Activated T-cell treated with anti-CD3 and anti-CD28 coated beads, Interleukin-2, amount 50 U/mL, for 4 hours (primary cell): Measurements from ENCODE around the gene ABCE1. TPM values are rescaled to one million over a fixed set of nuclear protein-coding genes. Genes with fewer than 3 reads are reported as not detected.

Source experiments
- ATAC-seq, 2 donors: fragments of 200-7000 bp; cut with Tn5 transposase; one replicate each; pipeline ENCODE4 v1.10.0; 2021
- DNase-seq: peaks from one replicate; pipeline ENCODE4 v3.0.0-alpha.2; 2020
- H3K27me3 Mint-ChIP-seq: one replicate; pipeline ENCODE4 v1.8.0; 2021; ENCODE audit warnings: low read depth, mixed read lengths
- H3K36me3 Mint-ChIP-seq: one replicate; pipeline ENCODE4 v1.8.0; 2022; ENCODE audit warnings: mixed read lengths; ENCODE audit not compliant: insufficient read depth
- H3K4me1 Mint-ChIP-seq: one replicate; pipeline ENCODE4 v1.8.0; 2021; ENCODE audit warnings: low read depth, mixed read lengths
- H3K4me3 Mint-ChIP-seq: one replicate; pipeline ENCODE4 v1.8.0; 2021; ENCODE audit warnings: mild to moderate bottlenecking, moderate library complexity, mixed read lengths
- H3K9me3 Mint-ChIP-seq: one replicate; pipeline ENCODE4 v1.8.0; 2021; ENCODE audit warnings: mixed read lengths
- total RNA-seq, 3 donors: library from RNA; stranded (reverse); gene quantifications; one replicate each; pipeline ENCODE4 v1.2.1, GENCODE V29; 2021

The ABCE1 gene
- total RNA-seq, 3 donors from 2014 or later: 229 to 243 (median 239) TPM

DNA sequence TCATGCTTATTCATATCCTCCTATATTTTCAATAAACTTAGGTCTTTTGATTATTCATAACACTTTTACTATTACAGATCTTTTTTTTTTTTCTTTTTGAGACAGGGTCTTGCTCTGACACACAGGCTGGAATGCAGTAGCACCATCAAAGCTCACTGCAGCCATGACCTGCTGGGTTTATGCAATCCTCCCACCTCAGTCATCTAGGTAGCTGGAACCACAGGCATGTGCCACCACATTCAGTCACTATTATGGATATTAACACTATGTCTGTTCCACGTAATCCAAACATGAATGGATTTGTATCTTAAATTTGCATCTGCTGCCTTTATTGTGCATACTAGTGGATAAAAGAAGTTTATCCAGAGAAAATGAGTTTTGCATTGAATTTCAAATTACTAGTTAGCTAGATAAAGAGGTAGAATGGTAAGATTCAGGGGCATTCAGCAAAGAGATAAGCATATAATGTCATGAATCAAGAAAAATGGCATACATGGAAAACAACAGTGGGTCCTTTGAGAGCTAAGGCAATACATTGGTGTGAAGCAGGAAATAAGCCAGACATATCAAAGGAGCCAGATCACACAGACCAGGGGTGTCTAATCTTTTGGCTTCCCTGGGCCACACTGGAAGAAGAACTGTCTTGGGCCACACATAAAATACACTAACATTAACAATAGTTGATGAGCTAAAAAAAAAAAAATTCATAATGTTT lies 14.1 kb upstream of the ABCE1 start:
- peaks cover 29% of the 10 kb centered on the region for H3K36me3 Mint-ChIP-seq

GRCh38 chr4:145090380-145090779 lies 7.7 kb upstream of the ABCE1 start:
- Mint-ChIP-seq H3K36me3 (peaks cover 68% of the 10 kb centered on the region), H3K4me3 (no peak overlapping the region), H3K27me3 (no peaks in the 10 kb centered on the region), H3K9me3 (peaks cover 10% of the 10 kb centered on the region), H3K4me1 (peaks cover 25% of the 10 kb centered on the region)
- ATAC-seq (no peak), DNase-seq (no peak)

More for the DNA sequence above, 14.1 kb upstream of the ABCE1 start:
- no peaks in the 10 kb centered on the region for H3K27me3 Mint-ChIP-seq
- ATAC-seq (no peak), DNase-seq (no peak)
- no peaks in the 10 kb centered on the region for H3K9me3 Mint-ChIP-seq
- H3K4me1 Mint-ChIP-seq: peaks cover 19% of the 10 kb centered on the region
- no peak overlapping the region for H3K4me3 Mint-ChIP-seq

DNA sequence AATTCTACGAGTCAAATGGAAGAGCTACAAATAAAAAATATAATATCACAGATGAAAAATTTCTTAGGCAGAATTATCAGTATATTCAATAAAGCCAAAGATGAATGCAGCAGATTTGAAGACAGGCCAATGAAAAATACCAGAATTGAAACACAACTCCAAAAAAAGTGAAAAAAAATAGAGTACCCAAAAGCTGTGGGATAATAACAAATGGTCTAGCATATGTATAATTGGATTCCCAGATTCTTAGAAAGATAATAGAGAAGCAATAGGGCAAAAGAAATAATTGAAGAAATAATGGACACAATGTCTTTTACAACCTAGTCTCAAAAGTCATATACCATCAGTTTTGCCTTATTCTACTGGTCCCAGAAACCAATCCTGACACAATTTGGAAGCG lies 4.5 kb upstream of the ABCE1 start:
- Mint-ChIP-seq H3K27me3 (no peaks in the 10 kb centered on the region), H3K9me3 (peaks cover 10% of the 10 kb centered on the region), H3K4me1 (peaks cover 25% of the 10 kb centered on the region), H3K36me3 (peaks cover 54% of the 10 kb centered on the region), H3K4me3 (no peak overlapping the region)
- DNase-seq (no peak), ATAC-seq (no peak)

DNA sequence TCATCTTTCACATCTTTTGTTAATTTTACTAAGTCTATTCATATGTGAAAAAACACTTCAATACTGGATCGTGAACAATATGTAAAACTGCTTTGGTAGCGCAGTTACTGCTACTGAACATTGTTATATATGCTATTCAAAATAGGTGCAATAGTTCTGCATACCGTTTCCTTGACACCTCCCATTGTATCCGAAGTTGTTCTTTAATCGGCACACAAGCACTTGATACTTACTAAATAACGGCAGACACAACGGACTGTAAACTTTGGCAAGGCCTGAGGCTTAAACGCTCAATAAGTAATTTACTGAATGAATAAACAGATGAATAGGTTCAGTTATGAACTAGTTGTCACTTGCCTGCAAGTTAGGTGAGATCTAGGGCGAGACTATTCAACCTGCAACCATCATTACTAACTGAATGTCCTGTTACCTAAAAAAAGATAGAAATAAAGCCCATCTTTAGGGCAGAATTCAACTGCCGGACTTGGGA lies 735 bp upstream of the ABCE1 start:
- Mint-ChIP-seq H3K36me3 (peaks cover 33% of the 10 kb centered on the region), H3K4me3 (peak overlapping the region; percentile 91), H3K27me3 (no peaks in the 10 kb centered on the region), H3K4me1 (peaks cover 28% of the 10 kb centered on the region), H3K9me3 (peaks cover 10% of the 10 kb centered on the region)
- peak; percentile 4 to 9 for ATAC-seq
- no peak for DNase-seq

DNA sequence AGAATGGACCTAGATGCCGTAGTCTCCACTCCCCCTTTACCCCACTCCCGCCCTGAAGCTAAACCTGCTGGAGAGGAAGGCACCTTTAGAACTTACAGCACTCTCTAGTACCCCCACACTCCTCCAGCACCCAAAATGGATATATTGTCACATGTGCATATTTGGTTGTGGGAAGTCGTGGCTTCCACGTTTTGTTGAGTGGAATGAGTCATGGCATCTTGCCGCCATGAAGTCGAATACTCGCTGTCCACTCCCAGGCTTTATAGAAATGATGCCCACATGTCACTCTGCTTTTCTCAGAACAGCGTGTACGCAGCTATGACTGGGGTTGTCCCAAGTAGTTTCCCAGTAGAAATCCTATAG lies 545 bp downstream of the ABCE1 start:
- peak; percentile 47 for DNase-seq
- H3K4me3 Mint-ChIP-seq: peak overlapping the region; percentile 91
- ATAC-seq: peak; percentile 58 to 63
- peaks cover 21% of the 10 kb centered on the region for H3K36me3 Mint-ChIP-seq
- peaks cover 31% of the 10 kb centered on the region for H3K4me1 Mint-ChIP-seq
- H3K27me3 Mint-ChIP-seq: no peaks in the 10 kb centered on the region
- H3K9me3 Mint-ChIP-seq: peaks cover 4% of the 10 kb centered on the region

GRCh38 chr4:145099653-145100052 lies 1.5 kb downstream of the ABCE1 start:
- peaks cover 14% of the 10 kb centered on the region for H3K36me3 Mint-ChIP-seq
- no peak for DNase-seq
- peak overlapping the region; percentile 91 for H3K4me3 Mint-ChIP-seq
- no peaks in the 10 kb centered on the region for H3K27me3 Mint-ChIP-seq
- H3K9me3 Mint-ChIP-seq: no peaks in the 10 kb centered on the region
- H3K4me1 Mint-ChIP-seq: peaks cover 31% of the 10 kb centered on the region
- ATAC-seq: no peak

DNA sequence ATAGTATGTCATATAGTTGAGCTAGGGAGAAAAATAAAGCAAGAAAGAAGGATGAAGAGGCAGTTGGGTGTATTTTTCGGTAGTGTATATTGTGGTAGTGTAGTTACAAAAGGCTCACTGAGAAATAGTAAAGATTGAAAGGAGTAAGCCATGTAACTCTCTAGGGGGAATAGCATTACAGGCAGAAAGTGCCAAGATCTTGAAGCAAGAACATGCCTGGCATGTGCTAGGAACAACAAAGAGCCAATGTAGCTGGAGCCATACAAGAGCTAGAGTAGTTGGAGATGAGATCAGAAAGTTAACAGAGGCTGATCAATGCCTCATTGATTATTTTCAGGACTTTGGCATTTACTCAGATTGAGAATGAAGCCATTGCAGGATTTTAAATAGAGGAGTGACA lies 3.0 kb downstream of the ABCE1 start:
- Mint-ChIP-seq H3K4me3 (no peak overlapping the region), H3K36me3 (peaks cover 6% of the 10 kb centered on the region), H3K9me3 (no peaks in the 10 kb centered on the region), H3K4me1 (peaks cover 23% of the 10 kb centered on the region), H3K27me3 (no peaks in the 10 kb centered on the region)
- no peak for ATAC-seq
- DNase-seq: no peak

GRCh38 chr4:145102619-145103018 lies 4.5 kb downstream of the ABCE1 start:
- no peak for DNase-seq
- Mint-ChIP-seq H3K36me3 (peaks cover 14% of the 10 kb centered on the region), H3K4me3 (no peak overlapping the region), H3K27me3 (no peaks in the 10 kb centered on the region), H3K4me1 (peaks cover 20% of the 10 kb centered on the region), H3K9me3 (no peaks in the 10 kb centered on the region)
- no peak for ATAC-seq

- H3K9me3 Mint-ChIP-seq: no peaks in the 10 kb centered on the region
- no peak for DNase-seq
- no peak for ATAC-seq
- H3K27me3 Mint-ChIP-seq: no peaks in the 10 kb centered on the region
- peaks cover 20% of the 10 kb centered on the region for H3K4me1 Mint-ChIP-seq
- H3K4me3 Mint-ChIP-seq: peak overlapping the region; percentile 43
- H3K36me3 Mint-ChIP-seq: peaks cover 15% of the 10 kb centered on the region
These were observed 5.4 kb downstream of the ABCE1 start for GRCh38 chr4:145103496-145103895.

DNA sequence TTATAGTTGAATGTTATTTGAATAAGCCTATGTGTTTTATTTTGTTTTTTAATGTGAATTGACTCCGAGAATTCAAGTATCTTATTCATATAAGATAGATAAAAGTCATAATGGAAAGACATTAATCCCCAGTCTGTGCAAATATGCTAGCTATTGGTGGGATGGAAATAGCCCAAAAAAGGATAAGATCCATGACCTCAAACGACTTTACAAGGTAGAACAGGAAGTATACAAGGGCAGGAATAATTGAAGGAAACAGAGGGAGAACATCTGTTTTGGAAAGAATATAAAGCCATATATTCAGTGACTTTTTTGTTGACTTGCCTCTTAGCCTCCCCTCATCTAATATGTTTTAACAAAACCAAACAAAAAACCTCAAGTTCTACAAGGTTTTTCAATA lies 9.0 kb downstream of the ABCE1 start:
- Mint-ChIP-seq H3K9me3 (no peaks in the 10 kb centered on the region), H3K27me3 (no peaks in the 10 kb centered on the region), H3K36me3 (peaks cover 32% of the 10 kb centered on the region)

DNA sequence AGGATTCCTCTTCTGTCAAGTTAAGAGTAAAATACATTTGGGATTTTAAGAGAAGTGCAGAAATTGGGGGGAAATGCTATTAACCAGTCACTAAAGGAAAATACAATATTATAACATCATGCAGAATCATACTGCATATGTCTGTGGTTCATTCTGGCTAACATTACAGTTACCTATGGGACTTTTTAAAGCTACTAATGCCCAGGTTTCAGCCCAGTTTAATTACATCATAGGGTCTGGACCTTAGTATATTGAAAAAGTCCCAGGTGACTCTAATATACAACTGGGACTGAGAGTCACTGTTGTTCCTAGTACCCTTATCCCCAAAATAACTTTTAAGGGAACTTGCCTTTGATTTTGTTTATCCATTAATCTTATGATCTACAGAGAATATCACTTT lies 10.0 kb downstream of the ABCE1 start:
- peaks cover 39% of the 10 kb centered on the region for H3K36me3 Mint-ChIP-seq
- ATAC-seq (no peak), DNase-seq (no peak)
- H3K4me1 Mint-ChIP-seq: peaks cover 17% of the 10 kb centered on the region
- no peak overlapping the region for H3K4me3 Mint-ChIP-seq
- H3K9me3 Mint-ChIP-seq: no peaks in the 10 kb centered on the region
- H3K27me3 Mint-ChIP-seq: no peaks in the 10 kb centered on the region

More for the DNA sequence above, 9.0 kb downstream of the ABCE1 start:
- Mint-ChIP-seq H3K4me3 (no peak overlapping the region), H3K4me1 (peaks cover 17% of the 10 kb centered on the region)
- DNase-seq: no peak
- no peak for ATAC-seq

DNA sequence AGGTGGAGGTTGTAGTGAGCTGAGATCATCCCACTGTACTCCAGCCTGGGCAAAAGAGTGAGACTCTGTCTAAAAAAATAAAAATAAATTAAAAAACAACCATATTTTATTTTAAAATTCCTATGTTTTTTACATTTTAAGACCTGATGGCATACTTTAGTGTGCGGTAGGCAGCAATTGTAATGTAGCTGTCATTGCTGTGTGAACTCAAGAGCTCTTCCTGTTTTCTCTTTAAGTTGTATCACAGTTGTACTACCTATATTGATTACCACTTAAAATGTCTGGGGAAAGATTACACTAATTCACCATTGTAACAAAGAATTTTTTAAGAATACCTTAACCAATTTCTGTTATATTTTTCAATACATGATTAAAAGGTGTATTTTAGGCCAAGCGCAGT lies 27.3 kb downstream of the ABCE1 start:
- DNase-seq (no peak), ATAC-seq (no peak)
- Mint-ChIP-seq H3K9me3 (no peaks in the 10 kb centered on the region), H3K4me1 (peaks cover 20% of the 10 kb centered on the region), H3K4me3 (no peak overlapping the region), H3K27me3 (no peaks in the 10 kb centered on the region), H3K36me3 (peaks cover 40% of the 10 kb centered on the region)

DNA sequence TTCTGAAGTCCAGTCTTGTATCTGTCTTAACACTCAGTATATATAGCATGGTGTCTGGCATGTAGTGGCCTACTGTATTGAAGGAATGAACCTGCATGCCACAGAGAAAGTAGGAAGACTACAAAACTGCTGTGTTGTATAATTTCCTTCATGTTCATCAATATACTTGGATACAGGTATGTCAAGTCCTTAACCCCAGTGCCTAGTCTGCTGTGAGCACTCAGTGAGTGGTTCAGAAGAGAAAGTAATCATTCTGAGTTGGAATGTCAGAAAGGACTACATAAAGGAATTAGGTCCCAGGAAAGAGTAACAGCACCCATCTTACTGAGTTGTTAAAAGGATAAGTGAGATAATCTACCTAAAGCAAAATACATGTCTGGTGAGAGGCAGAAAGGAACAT lies 32.0 kb downstream of the ABCE1 start:
- no peaks in the 10 kb centered on the region for H3K9me3 Mint-ChIP-seq
- H3K4me1 Mint-ChIP-seq: peaks cover 51% of the 10 kb centered on the region
- H3K36me3 Mint-ChIP-seq: peaks cover 48% of the 10 kb centered on the region
- DNase-seq (no peak), ATAC-seq (no peak)
- no peak overlapping the region for H3K4me3 Mint-ChIP-seq
- no peaks in the 10 kb centered on the region for H3K27me3 Mint-ChIP-seq

DNA sequence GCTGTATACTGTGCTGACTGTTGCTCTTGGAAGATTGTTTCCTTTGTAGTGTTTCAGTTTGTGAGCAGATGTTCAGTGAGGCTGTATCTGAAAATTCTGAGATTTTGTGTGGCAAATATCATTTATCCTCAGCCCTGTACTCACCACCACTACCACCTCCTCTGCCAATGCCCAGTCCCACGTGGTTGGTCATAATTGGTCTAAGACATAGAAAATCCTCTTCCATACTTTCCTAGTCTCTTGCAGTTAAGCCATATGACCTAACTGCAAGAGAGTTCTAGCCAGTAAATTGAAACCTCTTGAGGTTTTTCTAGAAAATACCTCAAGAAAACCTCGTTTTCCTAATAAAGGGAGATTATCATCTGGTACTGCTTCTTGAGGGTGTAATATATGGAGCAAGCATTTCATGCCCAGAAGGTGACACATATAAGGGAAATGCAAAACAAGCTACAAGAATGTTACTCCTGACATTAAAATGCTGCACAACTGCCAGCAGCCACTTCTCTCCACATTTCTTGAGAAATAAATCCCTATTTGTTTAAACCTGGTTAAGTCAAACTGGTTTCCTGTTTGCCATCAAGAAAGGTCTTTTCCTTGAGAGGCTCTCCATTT lies 32.8 kb downstream of the ABCE1 start:
- peaks cover 54% of the 10 kb centered on the region for H3K4me1 Mint-ChIP-seq
- no peak for DNase-seq
- peaks cover 48% of the 10 kb centered on the region for H3K36me3 Mint-ChIP-seq
- H3K9me3 Mint-ChIP-seq: no peaks in the 10 kb centered on the region
- ATAC-seq: peak in 1 of 2 donors; percentile 17
- H3K4me3 Mint-ChIP-seq: no peak overlapping the region
- no peaks in the 10 kb centered on the region for H3K27me3 Mint-ChIP-seq

- Mint-ChIP-seq H3K4me3 (no peak overlapping the region), H3K9me3 (no peaks in the 10 kb centered on the region), H3K27me3 (no peaks in the 10 kb centered on the region), H3K4me1 (peaks cover 48% of the 10 kb centered on the region), H3K36me3 (peaks cover 42% of the 10 kb centered on the region)
- no peak for DNase-seq
- ATAC-seq: no peak
These were observed 33.7 kb downstream of the ABCE1 start for GRCh38 chr4:145131848-145132247.
